ENCODE measurements around the gene NT5C2.

GRCh38 chr10:103117247-103117646, 75.8 kb downstream of the NT5C2 start:
- TF ChIP-seq, protein P1, sequence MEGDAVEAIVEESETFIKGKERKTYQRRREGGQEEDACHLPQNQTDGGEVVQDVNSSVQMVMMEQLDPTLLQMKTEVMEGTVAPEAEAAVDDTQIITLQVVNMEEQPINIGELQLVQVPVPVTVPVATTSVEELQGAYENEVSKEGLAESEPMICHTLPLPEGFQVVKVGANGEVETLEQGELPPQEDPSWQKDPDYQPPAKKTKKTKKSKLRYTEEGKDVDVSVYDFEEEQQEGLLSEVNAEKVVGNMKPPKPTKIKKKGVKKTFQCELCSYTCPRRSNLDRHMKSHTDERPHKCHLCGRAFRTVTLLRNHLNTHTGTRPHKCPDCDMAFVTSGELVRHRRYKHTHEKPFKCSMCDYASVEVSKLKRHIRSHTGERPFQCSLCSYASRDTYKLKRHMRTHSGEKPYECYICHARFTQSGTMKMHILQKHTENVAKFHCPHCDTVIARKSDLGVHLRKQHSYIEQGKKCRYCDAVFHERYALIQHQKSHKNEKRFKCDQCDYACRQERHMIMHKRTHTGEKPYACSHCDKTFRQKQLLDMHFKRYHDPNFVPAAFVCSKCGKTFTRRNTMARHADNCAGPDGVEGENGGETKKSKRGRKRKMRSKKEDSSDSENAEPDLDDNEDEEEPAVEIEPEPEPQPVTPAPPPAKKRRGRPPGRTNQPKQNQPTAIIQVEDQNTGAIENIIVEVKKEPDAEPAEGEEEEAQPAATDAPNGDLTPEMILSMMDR (IDR thresholded peaks at IDR 0.05; ENCODE audit: low read depth, low read length, poor library complexity, severe bottlenecking) = no peak
- no peak for TF ChIP-seq EZH2phosphoT487 (IDR thresholded peaks at IDR 0.05; ENCODE audit: borderline replicate concordance, low read length)
